AG08396 (cell line): ENCODE measurements around the gene FAM120B.
A peak's percentile ranks its signal among the peaks of the same experiment; 100 is the strongest.
"Not testable (repeated sequence)": the region's sequence is repeated elsewhere in the genome, so short reads cannot be mapped to it uniquely, and the experiment has no call there.

Source experiments
- DNase-seq: peaks from one replicate; pipeline ENCODE4 v3.0.0; 2012; ENCODE audit warnings: low spot score, mixed read lengths

FAM120B gene

GRCh38 chr6:170306324-170307079 lies at the start of gene FAM120B:
FAM120B (plus strand) TSS chr6:170306758; CDS start chr6:170317391, 10,633 bp downstream.
- DNase-seq: peak; percentile 100

GRCh38 chr6:170257376-170257775 lies 49.2 kb upstream of the FAM120B start:
- no peak for DNase-seq

GRCh38 chr6:170258407-170258806 lies 48.2 kb upstream of the FAM120B start:
- no peak for DNase-seq

GRCh38 chr6:170259278-170259677 lies 47.3 kb upstream of the FAM120B start:
- DNase-seq: no peak

- DNase-seq: no peak
These were observed 45.9 kb upstream of the FAM120B start for GRCh38 chr6:170260686-170261085.

- no peak for DNase-seq
These were observed 44.7 kb upstream of the FAM120B start for GRCh38 chr6:170261643-170262488.

GRCh38 chr6:170262489-170263088 lies 44.0 kb upstream of the FAM120B start:
- DNase-seq: no peak

GRCh38 chr6:170263410-170263809 lies 43.1 kb upstream of the FAM120B start:
- no peak for DNase-seq

- DNase-seq: no peak
These were observed 42.5 kb upstream of the FAM120B start for GRCh38 chr6:170264086-170264485.

GRCh38 chr6:170264644-170265043 lies 41.9 kb upstream of the FAM120B start:
- DNase-seq: not testable (repeated sequence)

- DNase-seq: no peak
These were observed 40.9 kb upstream of the FAM120B start for GRCh38 chr6:170265655-170266054.

- DNase-seq: no peak
These were observed 40.3 kb upstream of the FAM120B start for GRCh38 chr6:170266061-170266825.

GRCh38 chr6:170267688-170268087 lies 38.9 kb upstream of the FAM120B start:
- DNase-seq: no peak

- no peak for DNase-seq
These were observed 38.1 kb upstream of the FAM120B start for GRCh38 chr6:170268216-170269129.

- no peak for DNase-seq
These were observed 37.3 kb upstream of the FAM120B start for GRCh38 chr6:170269151-170269845.

GRCh38 chr6:170269846-170270541 lies 36.6 kb upstream of the FAM120B start:
- DNase-seq: peak; percentile 63

GRCh38 chr6:170270984-170271593 lies 35.5 kb upstream of the FAM120B start:
- no peak for DNase-seq

GRCh38 chr6:170271771-170272314 lies 34.7 kb upstream of the FAM120B start:
- DNase-seq: no peak
